ENCODE measurements around the gene HOXC5.

HOXC5 gene

DNA sequence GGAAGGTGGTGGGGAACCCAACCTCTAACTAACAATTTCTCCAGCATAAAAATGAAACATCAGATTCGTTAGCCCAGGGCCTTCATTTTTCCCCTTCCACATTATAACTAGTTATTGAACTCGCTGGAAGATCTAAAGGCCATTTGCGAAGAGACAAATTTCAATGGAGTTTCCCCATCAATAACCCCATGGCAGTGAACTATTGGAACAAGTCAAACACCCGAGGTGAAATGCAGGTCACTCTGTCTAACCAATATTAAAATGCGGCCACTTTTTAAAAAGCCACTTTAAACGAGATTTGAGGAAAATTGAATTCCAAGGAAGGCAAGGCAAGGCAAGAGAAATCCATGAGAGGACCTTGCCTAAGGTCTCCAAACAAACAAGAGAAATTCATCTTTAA lies 16.3 kb downstream of the HOXC5 start:
- no peak for FAIRE-seq

DNA sequence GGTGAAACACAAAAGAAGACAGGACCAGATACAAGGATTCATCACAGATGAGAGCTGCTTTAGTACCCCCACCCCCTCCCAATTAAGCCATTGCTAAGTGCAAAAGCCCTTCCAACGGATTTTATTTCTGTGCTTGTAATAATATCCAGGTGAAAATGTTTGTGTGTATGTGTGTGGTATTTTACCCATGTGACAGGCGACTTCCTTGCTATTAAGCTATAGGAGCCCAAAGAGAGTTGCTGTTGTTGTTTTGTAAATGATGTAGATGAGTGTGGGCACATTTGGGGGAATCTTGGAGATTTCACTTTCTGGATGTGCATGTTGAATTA lies 17.6 kb downstream of the HOXC5 start:
- no peak for FAIRE-seq

DNA sequence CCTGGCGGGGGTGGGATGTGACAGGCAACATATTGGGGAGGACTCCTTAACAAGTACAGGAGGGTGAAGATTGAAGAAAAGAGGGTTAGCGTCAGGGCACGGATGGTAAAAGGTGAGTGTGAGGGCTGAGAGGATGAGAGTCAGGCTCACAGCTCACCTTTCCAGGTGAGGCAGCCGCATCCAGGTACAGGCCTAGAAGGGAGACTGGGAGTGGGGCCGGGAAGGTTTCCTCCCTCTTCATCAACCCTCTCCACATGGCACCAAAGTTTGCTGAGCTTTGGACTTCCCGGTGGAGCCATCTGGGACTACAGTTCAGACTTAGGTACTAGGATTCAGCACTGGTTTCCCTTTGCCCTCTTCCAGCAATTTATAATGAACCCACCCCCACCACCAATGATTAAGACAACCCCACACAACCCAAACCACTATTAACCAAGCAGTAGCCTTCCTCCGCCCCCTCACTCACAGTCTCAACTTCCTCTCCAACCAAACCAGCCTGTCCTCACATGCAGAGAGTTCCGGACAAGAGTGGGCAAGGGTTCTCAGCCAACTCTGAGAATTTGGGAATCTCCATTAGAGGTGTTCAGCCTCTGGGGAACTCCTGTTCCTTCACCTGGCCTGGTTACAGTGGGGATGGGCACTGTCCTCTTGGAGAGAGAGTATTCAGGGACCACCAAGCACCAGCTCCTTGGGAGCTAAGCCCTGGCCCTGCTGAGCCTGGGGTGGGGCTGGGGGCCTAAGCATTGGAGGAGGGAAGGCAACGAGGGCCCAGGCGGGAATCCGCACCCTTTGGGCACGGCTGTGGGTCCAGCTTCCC lies 18.4 kb downstream of the HOXC5 start:
- FAIRE-seq: no peak

DNA sequence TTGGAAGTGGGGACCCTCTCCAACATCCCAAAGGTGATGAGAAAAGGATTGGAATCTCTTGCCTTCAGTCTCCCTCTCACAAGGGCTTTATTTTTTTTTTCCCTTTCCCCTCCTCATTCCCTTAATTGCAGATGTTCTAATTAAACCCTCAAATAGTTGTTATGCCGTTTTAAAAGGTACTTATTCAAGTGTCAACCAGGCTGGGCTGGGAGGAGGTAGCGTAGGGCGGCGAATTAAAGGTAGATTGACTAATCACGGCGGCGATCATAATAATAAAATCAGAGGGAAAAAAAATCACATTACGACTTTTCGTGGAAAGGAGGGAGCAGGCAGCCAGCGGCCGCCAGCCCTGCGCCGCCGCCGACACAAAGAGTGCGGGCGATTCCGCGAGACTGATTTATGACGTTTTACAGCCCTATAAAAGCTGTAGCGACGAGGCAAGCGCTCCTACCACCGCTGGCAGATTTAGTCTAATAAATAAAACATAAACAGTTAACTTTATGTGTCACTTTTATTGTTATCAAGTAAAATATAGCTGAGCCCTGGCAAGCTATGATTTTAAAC lies 19.1 kb downstream of the HOXC5 start:
- no peak for FAIRE-seq

DNA sequence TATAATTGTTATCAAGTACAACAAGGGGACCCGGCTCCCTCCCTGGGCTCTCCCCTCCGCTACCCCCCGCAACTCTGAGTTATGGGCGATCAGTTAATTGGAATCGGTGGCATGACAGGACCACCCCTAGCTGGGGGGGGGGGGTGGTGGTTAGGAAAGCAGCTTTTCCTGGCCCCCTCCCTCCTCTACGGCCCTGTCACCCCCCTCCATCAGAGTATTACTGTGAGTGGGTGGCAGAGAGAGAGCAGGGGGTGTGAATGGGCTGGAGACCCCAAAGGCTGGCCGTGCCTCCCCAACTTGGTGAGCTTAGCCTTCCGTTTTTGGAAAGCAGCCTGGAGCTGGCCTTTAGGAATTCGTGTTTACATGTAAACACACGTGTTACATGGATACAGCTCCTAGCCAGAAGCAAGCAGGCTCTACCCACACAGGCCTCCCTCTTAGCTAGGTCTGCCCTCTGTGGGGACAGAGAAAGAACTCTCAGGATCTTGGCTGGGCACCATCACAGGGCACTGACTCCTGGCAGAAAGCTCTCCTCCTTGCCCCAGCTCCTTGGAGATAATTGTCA lies 19.7 kb downstream of the HOXC5 start:
- FAIRE-seq: no peak

DNA sequence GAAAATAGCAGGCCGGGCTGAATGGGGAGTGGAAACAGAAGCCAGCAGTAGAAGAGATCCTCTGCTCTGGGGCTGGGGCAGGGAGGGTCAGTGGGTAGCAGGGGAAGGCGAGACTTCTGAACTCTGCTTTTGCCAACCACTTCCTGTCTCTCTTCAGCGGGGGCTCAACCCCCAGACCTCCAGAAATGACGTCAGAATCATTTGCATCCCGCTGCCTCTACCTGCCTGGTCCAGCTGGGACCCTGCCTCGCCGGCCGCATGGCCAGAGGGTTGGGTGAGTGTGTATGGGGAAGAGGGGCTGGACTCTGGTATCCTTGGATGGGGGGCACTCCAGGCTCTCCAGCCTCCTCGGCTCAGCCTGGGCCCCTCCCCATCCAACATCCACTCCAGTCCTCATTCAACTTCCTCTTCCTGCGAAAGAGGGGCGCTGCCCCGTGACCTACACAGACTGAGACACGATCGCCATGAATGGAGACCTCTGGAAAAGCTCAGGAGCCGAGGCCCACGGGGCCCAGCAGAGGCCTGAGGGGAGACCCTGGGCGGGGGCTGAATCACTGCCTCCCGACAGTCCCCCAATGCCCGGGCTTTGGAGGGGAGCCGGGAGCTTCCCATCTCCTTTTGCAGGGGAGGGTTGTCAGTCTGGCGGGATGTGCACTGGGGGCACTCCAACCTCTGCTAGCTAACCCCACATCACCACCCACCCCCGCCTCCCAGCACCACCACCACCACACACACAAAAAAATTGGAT lies 20.3 kb downstream of the HOXC5 start:
- no peak for FAIRE-seq

DNA sequence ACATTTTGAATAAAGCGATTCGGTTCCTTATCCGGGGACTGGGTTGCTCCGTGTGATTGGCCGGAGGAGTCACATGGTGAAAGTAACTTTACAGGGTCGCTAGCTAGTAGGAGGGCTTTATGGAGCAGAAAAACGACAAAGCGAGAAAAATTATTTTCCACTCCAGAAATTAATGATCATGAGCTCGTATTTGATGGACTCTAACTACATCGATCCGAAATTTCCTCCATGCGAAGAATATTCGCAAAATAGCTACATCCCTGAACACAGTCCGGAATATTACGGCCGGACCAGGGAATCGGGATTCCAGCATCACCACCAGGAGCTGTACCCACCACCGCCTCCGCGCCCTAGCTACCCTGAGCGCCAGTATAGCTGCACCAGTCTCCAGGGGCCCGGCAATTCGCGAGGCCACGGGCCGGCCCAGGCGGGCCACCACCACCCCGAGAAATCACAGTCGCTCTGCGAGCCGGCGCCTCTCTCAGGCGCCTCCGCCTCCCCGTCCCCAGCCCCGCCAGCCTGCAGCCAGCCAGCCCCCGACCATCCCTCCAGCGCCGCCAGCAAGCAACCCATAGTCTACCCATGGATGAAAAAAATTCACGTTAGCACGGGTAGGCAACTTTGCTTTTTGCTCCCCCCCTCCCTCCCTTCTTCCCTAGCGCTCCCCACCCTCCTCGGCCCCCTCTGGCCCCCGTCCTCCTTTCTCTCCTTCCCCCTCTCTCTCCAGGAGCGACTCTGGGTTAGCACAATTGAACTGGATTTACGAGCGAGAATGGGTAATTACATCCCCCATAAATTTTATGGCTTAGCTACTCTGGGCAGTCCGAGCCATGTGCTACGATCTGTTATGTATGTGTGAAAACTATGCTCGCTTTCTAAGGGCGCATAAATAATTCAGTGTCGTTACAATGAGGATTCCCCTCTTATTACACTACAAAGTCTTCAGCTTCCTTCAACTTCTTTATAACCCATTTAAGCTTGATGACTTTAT lies 21.2 kb downstream of the HOXC5 start, which contains the start of gene HOXC4:
Gene HOXC4 (plus strand): TSS at position 85 of the 991 bp plus-strand sequence. CDS start 88 bp downstream, at position 173.
- FAIRE-seq: no peak

DNA sequence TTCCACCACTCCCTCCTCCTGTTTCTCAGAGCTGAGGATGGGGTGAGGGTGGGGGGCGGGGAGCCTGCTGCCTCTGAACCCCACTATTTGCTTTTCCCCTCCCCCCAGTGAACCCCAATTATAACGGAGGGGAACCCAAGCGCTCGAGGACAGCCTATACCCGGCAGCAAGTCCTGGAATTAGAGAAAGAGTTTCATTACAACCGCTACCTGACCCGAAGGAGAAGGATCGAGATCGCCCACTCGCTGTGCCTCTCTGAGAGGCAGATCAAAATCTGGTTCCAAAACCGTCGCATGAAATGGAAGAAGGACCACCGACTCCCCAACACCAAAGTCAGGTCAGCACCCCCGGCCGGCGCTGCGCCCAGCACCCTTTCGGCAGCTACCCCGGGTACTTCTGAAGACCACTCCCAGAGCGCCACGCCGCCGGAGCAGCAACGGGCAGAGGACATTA lies 21.9 kb downstream of the HOXC5 start:
- no peak for FAIRE-seq

DNA sequence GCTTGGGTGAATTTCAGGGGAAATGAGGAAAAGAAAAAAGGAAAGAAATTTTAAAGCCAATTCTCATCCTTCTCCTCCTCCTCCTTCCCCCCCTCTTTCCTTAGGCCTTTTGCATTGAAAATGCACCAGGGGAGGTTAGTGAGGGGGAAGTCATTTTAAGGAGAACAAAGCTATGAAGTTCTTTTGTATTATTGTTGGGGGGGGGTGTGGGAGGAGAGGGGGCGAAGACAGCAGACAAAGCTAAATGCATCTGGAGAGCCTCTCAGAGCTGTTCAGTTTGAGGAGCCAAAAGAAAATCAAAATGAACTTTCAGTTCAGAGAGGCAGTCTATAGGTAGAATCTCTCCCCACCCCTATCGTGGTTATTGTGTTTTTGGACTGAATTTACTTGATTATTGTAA lies 22.7 kb downstream of the HOXC5 start:
- FAIRE-seq: no peak

DNA sequence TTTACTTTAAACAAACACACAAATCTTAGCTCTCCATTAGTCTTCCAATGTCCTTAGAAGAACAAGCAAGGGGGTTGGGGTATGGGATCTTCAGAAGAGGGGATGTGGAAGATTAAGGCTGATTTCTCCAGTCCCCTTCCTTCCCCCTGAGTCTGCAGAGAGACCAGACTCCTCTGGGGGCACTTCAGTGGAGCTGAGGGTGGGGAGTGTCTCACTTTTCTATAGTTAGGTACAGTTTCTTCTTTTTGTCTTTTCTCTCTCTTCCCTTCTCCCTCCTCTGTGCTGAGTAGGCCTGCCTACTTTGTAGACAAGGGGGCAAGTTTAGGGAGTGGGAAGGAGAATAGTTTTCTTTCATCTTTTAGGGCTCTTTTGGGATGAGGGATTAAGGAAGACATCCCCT lies 23.3 kb downstream of the HOXC5 start:
- FAIRE-seq: no peak

DNA sequence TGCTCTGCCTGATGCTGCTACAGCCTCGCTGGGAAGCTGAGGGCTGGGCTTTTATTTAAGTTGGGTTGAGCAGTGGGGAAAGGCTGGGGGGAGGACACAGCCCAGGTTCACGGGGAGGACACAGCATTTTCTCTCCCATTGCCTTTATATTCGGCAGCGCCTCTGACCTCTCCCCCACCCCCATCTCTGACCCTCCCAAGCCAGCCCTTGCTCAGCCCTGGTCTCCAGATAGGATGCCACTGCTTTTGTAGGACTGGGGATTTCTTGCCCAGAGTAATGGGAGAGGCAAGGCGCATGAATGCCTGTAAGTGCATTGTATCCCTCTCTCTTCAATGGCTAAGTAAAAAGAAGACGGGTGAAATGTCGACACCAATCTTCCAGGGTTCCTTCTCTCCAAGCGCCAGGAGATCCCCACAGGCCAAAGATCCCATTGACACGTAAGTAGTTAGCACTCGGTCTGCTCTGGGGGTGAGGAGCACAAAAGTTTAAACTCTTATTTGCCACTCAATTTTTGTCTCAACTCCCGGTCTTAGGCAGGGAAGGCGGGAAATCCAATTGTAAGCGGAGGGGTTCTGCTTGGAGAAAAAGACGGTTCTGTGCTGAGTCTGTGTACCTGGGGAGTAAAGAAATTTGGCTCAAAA lies 25.4 kb downstream of the HOXC5 start:
- FAIRE-seq: no peak

DNA sequence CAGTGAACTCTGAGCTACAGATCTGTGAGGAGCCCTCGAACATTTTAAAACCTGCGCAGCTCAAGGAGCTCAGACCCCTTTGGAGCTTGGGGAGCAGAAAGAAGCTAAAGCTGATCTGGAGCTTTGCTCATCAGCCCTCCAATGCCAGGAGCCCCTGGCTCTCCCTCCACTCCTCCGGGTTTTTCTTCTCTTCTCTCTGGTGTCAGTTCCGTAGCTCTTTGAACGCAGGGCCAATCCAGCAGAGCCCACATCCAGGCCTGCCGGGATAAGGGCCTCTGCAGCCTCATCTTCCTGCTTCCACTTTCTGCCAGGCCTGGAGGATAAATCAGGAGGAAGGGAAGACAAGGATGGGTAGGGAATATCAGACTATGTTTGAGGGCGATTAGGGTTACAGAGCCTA lies 26.8 kb downstream of the HOXC5 start:
- no peak for FAIRE-seq

DNA sequence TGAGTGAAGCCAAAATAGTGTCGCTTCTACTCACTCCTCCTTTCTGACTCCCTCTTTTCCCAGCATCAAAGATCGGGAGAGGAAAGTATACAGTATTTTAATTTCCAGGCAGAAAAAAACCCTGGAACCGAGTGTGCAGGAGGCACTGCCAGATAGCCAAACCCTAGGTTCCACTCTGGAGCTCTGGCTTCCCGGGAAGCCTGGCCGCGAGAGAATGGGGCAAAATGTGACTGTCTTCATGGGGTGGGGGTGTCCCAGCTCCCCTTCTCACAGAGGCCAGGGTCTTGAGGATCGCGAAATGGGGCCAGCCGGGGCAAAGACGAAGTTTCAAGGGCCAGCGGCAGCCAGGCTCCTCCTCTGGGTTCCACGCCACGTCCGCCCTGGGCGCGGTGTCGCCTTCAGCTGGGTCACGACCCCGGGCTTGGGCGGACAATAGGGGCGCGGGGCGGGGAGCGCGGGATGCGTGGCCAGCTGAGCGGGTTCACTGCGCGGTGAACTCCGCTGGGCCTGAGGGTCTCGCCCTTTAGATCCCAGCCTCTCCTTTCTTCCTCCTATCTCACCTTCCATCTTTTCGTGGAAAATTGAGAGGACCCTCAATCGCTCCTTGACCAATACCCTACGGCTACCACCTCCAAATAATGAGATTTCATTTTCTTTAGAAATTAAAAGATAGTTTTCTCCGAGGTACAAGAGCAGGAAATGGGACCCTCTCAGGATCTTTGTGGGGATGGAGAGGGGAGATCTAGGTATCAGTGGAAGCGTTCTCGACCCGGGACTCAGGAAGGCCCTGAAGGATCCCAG lies 27.5 kb downstream of the HOXC5 start:
- FAIRE-seq: no peak

DNA sequence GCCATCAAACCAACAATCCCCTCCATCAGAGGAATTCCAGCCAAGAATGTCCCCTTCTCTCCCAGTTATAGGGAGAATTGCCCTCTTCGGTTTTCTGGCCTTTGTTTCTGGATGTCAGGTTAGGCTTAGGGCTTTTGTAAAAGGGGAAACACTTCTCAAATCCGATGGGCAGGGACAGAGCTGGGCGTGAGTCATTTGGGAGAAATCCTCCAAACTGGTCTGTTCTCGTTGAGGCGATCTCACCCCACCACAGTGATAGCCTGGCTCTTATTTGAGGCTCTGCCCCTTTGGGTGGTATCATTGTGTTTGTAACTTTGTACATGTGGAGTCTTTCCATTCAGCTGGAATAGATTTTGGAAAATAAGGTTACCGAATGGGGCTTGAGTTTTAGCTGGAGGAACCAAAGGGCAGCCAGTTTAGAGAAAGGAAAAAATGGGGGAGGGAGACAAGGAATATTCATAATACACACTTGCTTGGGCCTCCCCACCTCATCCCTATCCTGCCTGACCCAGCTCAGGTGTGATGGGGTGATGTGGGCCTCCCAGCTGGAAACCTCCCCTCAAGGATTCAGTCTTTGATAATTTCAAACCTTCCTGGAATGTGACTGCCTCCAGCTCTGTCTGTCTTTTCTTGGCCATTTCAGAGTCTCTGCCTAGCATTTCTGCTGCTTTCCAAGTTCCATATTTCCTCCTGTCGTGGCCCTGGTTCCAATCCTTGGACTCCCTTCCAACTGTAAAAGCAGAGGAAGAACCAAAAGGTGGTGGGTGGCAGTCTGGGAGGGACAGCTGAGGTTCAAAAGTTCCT lies 28.3 kb downstream of the HOXC5 start:
- no peak for FAIRE-seq

DNA sequence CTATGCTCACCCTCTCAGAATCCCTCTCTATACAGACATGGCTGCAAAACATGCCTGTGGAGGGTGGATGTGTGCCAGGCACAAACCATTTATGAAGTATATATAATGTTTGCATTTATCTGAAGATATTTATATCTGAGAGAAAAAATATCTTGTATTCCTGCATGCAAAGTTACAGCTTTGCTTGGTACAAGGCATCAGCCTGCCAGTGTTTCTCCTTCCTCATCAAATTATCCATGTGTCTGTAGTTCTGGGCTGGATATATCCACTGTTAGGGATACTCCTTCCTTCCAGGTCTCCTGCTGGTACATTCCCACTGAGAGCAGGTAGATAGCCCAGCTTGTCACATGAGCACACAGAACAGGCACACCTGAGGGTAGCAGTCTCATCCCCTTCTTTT lies 32.8 kb downstream of the HOXC5 start:
- FAIRE-seq: no peak

DNA sequence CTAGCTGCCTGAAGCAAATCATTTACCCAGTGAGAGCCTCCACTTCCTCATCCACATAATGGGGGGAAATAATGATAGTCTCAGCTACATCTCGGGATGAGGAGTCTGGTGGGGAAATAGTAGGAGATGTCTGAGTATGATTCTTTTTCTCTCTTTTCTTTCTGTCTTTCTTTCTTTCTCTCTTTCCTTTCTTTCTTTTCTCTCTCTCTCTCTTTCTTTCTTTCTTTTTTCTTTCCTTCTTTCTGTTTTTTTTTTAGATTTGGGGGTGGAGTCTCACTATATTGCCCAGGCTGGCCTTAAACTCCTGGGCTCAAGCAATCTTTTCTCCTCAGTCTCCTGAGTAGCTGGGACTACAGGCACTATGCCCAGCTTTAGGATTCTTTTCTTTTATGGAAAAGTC lies 33.6 kb downstream of the HOXC5 start:
- no peak for FAIRE-seq

DNA sequence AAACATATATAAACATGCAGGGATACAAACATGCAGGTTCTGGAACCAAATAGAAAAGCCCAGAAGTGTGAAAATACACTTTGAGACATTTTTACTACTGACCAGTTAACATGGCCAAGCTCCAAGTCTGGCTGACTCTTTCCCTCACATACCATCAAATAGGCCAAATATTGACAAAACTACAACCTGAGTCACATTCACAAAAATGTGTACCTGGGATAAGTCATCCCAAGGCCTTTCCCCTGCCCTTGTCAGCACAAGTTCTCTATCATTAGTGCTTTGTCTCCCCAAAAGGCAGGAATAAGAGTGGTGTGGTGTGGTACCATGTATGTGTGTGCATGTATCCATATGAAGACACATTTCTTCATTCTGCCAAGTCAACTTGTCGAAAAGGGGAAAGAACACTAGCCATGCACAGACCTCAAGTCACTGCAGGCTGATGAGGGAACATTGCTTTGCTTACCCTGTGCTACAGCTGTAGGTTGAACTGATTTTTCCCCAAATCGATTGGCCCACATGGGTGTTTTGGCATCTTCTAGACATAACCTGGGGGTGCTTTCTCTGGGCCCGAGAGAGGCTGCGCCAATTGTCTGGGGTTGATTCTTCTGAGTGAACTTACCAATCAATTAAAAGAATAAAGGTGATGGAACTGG lies 35.7 kb downstream of the HOXC5 start:
- FAIRE-seq: no peak

DNA sequence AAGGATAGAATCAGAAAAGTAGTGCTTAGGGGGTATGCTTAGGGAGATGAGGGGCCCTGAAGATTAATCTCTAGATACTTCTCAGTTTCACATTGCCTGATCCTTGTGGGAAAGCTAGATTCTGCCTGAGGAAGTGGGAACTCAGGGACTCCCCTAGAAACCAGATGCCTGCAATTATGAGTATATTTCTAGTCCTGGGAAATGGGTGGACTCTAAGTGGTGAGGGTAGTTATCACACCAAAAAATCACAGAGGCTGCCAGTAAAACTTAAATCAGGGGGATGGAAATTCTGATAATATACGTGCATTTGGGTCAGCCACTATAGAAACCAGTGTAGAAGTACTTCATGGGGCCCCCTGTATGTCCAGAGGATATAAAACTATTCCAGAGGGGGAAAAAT lies 39.1 kb downstream of the HOXC5 start:
- no peak for FAIRE-seq

DNA sequence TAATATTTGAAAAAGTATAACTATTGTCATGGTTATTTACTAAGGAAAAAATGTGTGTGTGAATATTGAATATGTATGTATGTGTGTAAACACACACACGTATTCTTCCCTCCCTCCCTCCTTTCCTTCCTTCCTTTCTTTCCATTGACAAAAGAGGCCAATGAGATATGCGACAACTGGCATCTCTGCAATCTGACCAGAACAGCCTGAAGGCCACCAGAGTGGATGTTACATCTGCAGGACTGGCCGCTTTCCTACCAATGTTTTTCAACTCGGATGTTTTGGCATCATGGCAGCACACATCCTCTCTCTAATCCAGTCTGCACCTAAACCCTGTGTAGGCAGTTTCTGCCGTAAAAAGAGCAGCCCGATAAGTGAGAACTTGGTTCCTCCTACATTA lies 41.5 kb downstream of the HOXC5 start:
- no peak for FAIRE-seq

DNA sequence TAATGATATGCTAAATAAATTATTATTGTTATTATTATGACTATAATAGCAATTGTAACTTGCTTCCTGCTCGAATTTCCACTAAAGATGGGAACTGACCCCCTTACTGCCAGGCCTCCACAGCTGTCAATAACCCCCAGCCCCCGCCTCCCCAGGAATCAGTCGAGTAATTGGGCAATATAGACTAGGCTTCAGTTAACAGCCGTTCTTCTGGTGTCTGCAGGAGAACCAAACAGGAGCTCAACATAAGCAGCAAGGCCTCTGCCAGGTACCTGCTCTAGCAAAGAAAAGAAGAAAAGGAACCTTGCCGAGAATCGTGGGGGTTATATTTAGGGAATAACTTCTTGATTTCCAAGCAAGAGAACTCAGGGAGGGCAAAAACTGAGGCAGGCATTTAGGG lies 42.6 kb downstream of the HOXC5 start:
- no peak for FAIRE-seq
